Measurements from ENCODE around the gene TMEM72.

DNA sequence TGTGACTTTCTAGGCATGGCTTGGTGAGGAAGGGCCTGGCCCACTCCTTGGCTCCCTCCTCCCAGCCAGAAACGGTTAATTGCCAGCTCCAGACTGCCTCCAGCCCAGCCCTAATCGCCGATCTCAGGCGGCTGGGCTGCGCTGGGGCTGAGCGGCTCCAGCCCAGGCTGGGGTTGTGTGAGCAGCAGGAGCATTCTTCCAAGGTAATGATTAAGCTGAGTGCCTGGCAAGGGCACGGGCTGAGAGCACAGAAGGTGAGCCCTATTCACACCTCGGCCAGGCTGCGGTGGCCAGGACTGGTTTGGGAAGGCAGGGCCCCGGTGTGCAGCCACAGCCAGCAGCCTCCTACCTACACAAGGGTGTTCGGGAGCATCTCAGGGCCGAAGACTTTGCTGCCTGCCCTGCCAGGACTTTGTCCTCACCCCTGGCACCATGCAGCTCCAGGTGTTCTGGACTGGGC lies at the start of gene TMEM72:
- TF ChIP-seq, protein P1, sequence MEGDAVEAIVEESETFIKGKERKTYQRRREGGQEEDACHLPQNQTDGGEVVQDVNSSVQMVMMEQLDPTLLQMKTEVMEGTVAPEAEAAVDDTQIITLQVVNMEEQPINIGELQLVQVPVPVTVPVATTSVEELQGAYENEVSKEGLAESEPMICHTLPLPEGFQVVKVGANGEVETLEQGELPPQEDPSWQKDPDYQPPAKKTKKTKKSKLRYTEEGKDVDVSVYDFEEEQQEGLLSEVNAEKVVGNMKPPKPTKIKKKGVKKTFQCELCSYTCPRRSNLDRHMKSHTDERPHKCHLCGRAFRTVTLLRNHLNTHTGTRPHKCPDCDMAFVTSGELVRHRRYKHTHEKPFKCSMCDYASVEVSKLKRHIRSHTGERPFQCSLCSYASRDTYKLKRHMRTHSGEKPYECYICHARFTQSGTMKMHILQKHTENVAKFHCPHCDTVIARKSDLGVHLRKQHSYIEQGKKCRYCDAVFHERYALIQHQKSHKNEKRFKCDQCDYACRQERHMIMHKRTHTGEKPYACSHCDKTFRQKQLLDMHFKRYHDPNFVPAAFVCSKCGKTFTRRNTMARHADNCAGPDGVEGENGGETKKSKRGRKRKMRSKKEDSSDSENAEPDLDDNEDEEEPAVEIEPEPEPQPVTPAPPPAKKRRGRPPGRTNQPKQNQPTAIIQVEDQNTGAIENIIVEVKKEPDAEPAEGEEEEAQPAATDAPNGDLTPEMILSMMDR (IDR thresholded peaks at IDR 0.05; ENCODE audit: insufficient read depth, low read length, poor library complexity, severe bottlenecking) = no peak
- TF ChIP-seq EZH2phosphoT487 (conservative IDR thresholded peaks at IDR 0.05; ENCODE audit: low read length) = no peak

Data from SU-DHL-6 (cell line).